GM12891 (cell line): Measurements from ENCODE around the gene FAM169A.

Experiments used
- POLR2A ChIP-seq: IDR thresholded peaks from 2 replicates; pipeline ENCODE4 v1.6.1; 2011; ENCODE audit warnings: low read depth, low read length, control low read depth
- POLR2AphosphoS5 ChIP-seq: IDR thresholded peaks from 2 replicates; pipeline ENCODE4 v1.6.1; 2011; ENCODE audit warnings: low read depth, low read length, control low read depth

DNA sequence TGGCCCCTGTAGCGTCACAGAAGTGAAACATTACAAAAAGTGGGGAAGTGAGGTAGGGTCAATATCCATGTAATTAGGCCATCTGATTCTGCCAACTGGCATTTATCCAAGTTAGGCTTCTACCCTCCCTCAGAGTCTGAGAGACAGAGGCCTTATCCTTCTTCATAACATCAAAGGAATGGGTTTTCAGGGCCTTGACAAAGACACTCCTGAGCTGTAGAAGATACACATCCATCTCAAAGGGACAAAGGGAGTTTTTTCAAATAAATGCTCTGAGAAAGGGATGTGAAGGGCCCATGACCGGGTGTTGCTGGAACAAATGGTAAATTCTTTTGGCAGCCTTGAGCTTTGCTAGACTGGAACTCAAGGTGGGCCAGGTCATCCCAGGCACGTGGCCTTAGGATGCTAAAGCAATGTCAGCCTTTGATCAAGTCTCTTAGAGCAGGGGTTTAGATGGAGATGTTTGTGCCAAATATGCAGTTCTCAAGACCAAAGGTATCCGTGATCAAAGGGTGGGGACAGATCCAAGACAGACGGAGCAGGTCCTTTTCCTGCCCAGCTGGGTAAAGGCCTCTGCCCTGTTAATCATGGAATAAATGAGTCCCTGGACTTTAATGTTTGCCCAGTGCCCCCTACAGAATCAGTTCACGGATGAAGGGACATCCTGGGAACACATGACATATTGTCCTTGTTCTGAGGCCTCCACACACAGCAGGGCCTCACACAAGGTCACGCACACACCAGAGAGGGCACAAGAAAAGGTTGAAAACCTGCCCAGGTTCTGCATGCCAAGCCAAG lies 10.0 kb upstream of the FAM169A start:
- no peak for TF ChIP-seq POLR2A
- TF ChIP-seq POLR2AphosphoS5: no peak
